K562 (cell line): ENCODE measurements around the gene SEMA3F. TPM values are rescaled to one million over a fixed set of nuclear protein-coding genes. Genes with fewer than 3 reads are reported as not detected.

ENCODE experiments used
- ATAC-seq: fragments of 200-7000 bp; cut with Tn5 transposase; 3 replicates; pipeline ENCODE4 v1.9.1; 2020; ENCODE audit warnings: moderate library complexity
- BruUV-seq: library from RNA; stranded (reverse); fragments of 400-500 nt; replicated peaks from 2 replicates; lab custom pipeline; 2021; lab: Mats Ljungman, UMichigan
- CTCF ChIA-PET: fragments of 300-600 bp; formaldehyde crosslinking; extraction: SDS; loops from one replicate; lab custom pipeline; 2021; ENCODE audit warnings: low intra/inter-chr PET ratio; lab: Yijun Ruan, JAX
- POLR2A ChIA-PET: fragments of 300-600, 350-650 bp; sonication (Branson Sonifier 250); formaldehyde crosslinking; extraction: SDS; loops from one replicate; lab custom pipeline; 2021; ENCODE audit warnings: antibody characterized with exemption, inconsistent platforms; lab: Yijun Ruan, JAX
- DNase-seq, 4 experiments: peaks; one replicate each; pipeline versions ENCODE4 v3.0.0 to v3.0.0-alpha.2; 2011 to 2018; ENCODE audit warnings: low spot score in 3 of 4, mixed read lengths in 3 of 4; ENCODE audit errors: extremely low read depth in 1 of 4
- FAIRE-seq: peaks from 2 replicates; lab custom pipeline; 2011; peaks lifted over from hg19 to GRCh38; lab: Jason Lieb, UNC
- H2AFZ ChIP-seq: 2 replicates; pipeline ENCODE4 v1.6.0; 2011; ENCODE audit warnings: low read depth, low read length, control low read depth, inconsistent platforms
- H3K27ac ChIP-seq: fragments of 200-600 bp; 3 replicates; pipeline ENCODE4 v1.8.0; 2011; ENCODE audit warnings: low read depth, mild to moderate bottlenecking, control low read depth, inconsistent platforms, low read length, moderate library complexity, mixed read lengths; ENCODE audit errors: extremely low read depth
- H3K27me3 ChIP-seq, 2 experiments: fragments of 300-600 bp in 1 of 2; 2 replicates in 1 of 2; 3 replicates in 1 of 2; pipeline versions ENCODE4 v1.6.0 to v1.8.0; 2011; ENCODE audit warnings: inconsistent platforms in 2 of 2, low read length in 2 of 2, mild to moderate bottlenecking in 1 of 2, mixed read lengths in 1 of 2, moderate library complexity in 1 of 2; ENCODE audit not compliant: control insufficient read depth in 2 of 2, insufficient read depth in 2 of 2
- H3K36me3 ChIP-seq: fragments of 300-600 bp; 3 replicates; pipeline ENCODE4 v1.8.0; 2011; ENCODE audit warnings: mild to moderate bottlenecking, low read length, inconsistent platforms; ENCODE audit not compliant: control insufficient read depth, insufficient read depth
- H3K4me1 ChIP-seq, 2 experiments: fragments of 200-600 bp in 1 of 2; replicated peaks in 1 of 2; 2 replicates in 1 of 2; 3 replicates in 1 of 2; pipeline versions ENCODE4 v1.5.1 to v1.8.0; 2011; ENCODE audit warnings: inconsistent platforms in 2 of 2, low read length in 2 of 2, mild to moderate bottlenecking in 1 of 2, mixed read lengths in 1 of 2, moderate library complexity in 1 of 2; ENCODE audit not compliant: control insufficient read depth in 2 of 2, insufficient read depth in 2 of 2
- H3K4me2 ChIP-seq: 2 replicates; pipeline ENCODE4 v1.6.1; 2011; ENCODE audit warnings: low read length, control low read depth, inconsistent platforms, mixed read lengths; ENCODE audit not compliant: insufficient read depth
- H3K4me3 ChIP-seq: fragments of 200-600 bp; sonication (generic), shearing (Covaris generic); 2 replicates; pipeline ENCODE4 v1.5.1; 2016; ENCODE audit warnings: control low read depth, inconsistent platforms
- H3K79me2 ChIP-seq: fragments of 200-600 bp; 3 replicates; pipeline ENCODE4 v1.8.0; 2011; ENCODE audit warnings: low read length, inconsistent platforms; ENCODE audit not compliant: control insufficient read depth, insufficient read depth
- H3K9ac ChIP-seq, 2 experiments: 2 replicates each; pipeline versions ENCODE4 v1.6.0 to v1.6.1; 2011; ENCODE audit warnings: low read depth in 2 of 2, low read length in 2 of 2, control low read depth in 1 of 2, inconsistent platforms in 1 of 2, mild to moderate bottlenecking in 1 of 2, mixed read lengths in 1 of 2; ENCODE audit not compliant: insufficient read depth in 1 of 2
- H3K9me1 ChIP-seq: one replicate; pipeline ENCODE4 v1.6.0; 2011; ENCODE audit warnings: inconsistent platforms, mild to moderate bottlenecking, low read length, moderate library complexity; ENCODE audit not compliant: control insufficient read depth, insufficient read depth
- H3K9me3 ChIP-seq: replicated peaks from 2 replicates; pipeline ENCODE4 v1.5.1; 2011; ENCODE audit warnings: low read depth, low read length, inconsistent platforms; ENCODE audit not compliant: control insufficient read depth, insufficient read depth
- H4K20me1 ChIP-seq: replicated peaks from 2 replicates; pipeline ENCODE4 v1.6.1; 2011; ENCODE audit warnings: low read length, inconsistent platforms, mixed read lengths; ENCODE audit not compliant: control insufficient read depth, insufficient read depth
- BACH1 ChIP-seq: fragments of 200-800 bp; sonication (Bioruptor generic); IDR thresholded peaks from 2 replicates; pipeline ENCODE4 v1.6.1; 2016; ENCODE audit warnings: missing genetic modification characterization, missing compliant biosample characterization
- HMG20B ChIP-seq: fragments of 250-450 bp; sonication (Bioruptor Pico); IDR thresholded peaks from 2 replicates; pipeline ENCODE4 v1.5.0; 2021; ENCODE audit warnings: mild to moderate bottlenecking
- KAT8 ChIP-seq: fragments of 450-650 bp; IDR thresholded peaks from 2 replicates; pipeline ENCODE4 v1.6.1; 2016; ENCODE audit warnings: low read depth, mild to moderate bottlenecking
- MECOM ChIP-seq: fragments of 250-450 bp; sonication (Bioruptor Pico); IDR thresholded peaks from 2 replicates; pipeline ENCODE4 v1.8.0; 2022; ENCODE audit warnings: inconsistent platforms
- PHF20 ChIP-seq: fragments of 450-650 bp; IDR thresholded peaks from 2 replicates; pipeline ENCODE4 v1.6.1; 2018; ENCODE audit not compliant: partially characterized antibody
- SAFB2 ChIP-seq: fragments of 200-400 bp; formaldehyde crosslinking; IDR thresholded peaks from 2 replicates; pipeline ENCODE4 v1.6.1; 2018; ENCODE audit warnings: borderline replicate concordance, low read length, low read depth, moderate library complexity; ENCODE audit not compliant: severe bottlenecking
- SMAD1 ChIP-seq: fragments of 150-350 bp; IDR thresholded peaks from 2 replicates; pipeline ENCODE4 v1.6.1; 2014; ENCODE audit warnings: low read length, low read depth; ENCODE audit not compliant: partially characterized antibody
- TGIF2 ChIP-seq: sonication (generic); formaldehyde crosslinking; IDR thresholded peaks from 2 replicates; pipeline ENCODE4 v1.8.1; 2022; ENCODE audit warnings: mild to moderate bottlenecking, missing genetic modification reagents, moderate library complexity
- WGBS: fragments of 100-300 bp; shearing (Covaris generic); methylation state at CpG from one replicate; pipeline ENCODE4 v1.1.6; 2016; ENCODE audit warnings: low coverage, mixed read lengths; ENCODE audit not compliant: insufficient coverage; ENCODE audit errors: missing lambda C conversion rate; 5-methylcytosine and 5-hydroxymethylcytosine counted together
- in situ Hi-C: fragments of 300-500 bp; cut with MboI; formaldehyde crosslinking; loops from 4 replicates; pipeline ENCODE4 v1.15.0; 2018; ENCODE audit warnings: inconsistent platforms, mixed read lengths
- intact Hi-C: fragments of 100-400 bp; cut with micrococcal nuclease; formaldehyde crosslinking; loops from 2 replicates; pipeline ENCODE4 v1.14.2; 2022
- polyA plus RNA-seq, 8 experiments: library from polyadenylated mRNA; depleted of rRNA in 4 of 8; stranded (reverse) in 5 of 8; unstranded in 3 of 8; fragments of >200 nt; fragmentation: Nextera tagmentation in 2 of 8; fragmentation: Illumina TruSeq in 1 of 8; extraction: Ambion mirVana in 2 of 8; extraction: Trizol in 1 of 8; gene quantifications; 2 replicates each; pipeline versions ENCODE4 v1.2.1 to v1.2.3, GENCODE V29; 2011 to 2014; ENCODE audit warnings: inconsistent platforms in 1 of 8, missing spikeins in 1 of 8
- total RNA-seq, 7 experiments: library from RNA; depleted of rRNA in 6 of 7; stranded (reverse); fragments of >200 nt in 6 of 7; fragmentation: Illumina TruSeq in 2 of 7; extraction: Trizol in 2 of 7; gene quantifications; 2 replicates each; pipeline versions ENCODE4 v1.2.1 to v1.2.3, GENCODE V29; 2011 to 2021; ENCODE audit warnings: low replicate concordance in 1 of 7
- TF ChIP-seq, protein P1 (sequence below), 2 experiments: fragments of 450-650 bp; IDR thresholded peaks; 2 replicates each; pipeline ENCODE4 v1.6.1; 2018; ENCODE audit warnings: mild to moderate bottlenecking in 2 of 2, low read depth in 1 of 2; ENCODE audit not compliant: partially characterized antibody in 2 of 2
- TF ChIP-seq, protein P2 (sequence below): sonication (generic); formaldehyde crosslinking; IDR thresholded peaks from 2 replicates; pipeline ENCODE4 v1.8.1; 2023; ENCODE audit warnings: mild to moderate bottlenecking, missing genetic modification reagents

The SEMA3F gene
- total and polyA plus RNA-seq, 9 of the 15 experiments (the other 6 are each of a cell fraction or from before 2014, with no cell fraction given) = 0.58 to 3.0 (median 2.0) TPM; not detected in 2

- TF ChIP-seq, protein P1, sequence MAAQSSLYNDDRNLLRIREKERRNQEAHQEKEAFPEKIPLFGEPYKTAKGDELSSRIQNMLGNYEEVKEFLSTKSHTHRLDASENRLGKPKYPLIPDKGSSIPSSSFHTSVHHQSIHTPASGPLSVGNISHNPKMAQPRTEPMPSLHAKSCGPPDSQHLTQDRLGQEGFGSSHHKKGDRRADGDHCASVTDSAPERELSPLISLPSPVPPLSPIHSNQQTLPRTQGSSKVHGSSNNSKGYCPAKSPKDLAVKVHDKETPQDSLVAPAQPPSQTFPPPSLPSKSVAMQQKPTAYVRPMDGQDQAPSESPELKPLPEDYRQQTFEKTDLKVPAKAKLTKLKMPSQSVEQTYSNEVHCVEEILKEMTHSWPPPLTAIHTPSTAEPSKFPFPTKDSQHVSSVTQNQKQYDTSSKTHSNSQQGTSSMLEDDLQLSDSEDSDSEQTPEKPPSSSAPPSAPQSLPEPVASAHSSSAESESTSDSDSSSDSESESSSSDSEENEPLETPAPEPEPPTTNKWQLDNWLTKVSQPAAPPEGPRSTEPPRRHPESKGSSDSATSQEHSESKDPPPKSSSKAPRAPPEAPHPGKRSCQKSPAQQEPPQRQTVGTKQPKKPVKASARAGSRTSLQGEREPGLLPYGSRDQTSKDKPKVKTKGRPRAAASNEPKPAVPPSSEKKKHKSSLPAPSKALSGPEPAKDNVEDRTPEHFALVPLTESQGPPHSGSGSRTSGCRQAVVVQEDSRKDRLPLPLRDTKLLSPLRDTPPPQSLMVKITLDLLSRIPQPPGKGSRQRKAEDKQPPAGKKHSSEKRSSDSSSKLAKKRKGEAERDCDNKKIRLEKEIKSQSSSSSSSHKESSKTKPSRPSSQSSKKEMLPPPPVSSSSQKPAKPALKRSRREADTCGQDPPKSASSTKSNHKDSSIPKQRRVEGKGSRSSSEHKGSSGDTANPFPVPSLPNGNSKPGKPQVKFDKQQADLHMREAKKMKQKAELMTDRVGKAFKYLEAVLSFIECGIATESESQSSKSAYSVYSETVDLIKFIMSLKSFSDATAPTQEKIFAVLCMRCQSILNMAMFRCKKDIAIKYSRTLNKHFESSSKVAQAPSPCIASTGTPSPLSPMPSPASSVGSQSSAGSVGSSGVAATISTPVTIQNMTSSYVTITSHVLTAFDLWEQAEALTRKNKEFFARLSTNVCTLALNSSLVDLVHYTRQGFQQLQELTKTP (IDR thresholded peaks at IDR 0.05; ENCODE audit: low read depth in 1 of 2, partially characterized antibody in 2 of 2) = no peak
Measured at GRCh38 chr3:50150404-50150750, 4.7 kb upstream of the SEMA3F start (continued).

DNA sequence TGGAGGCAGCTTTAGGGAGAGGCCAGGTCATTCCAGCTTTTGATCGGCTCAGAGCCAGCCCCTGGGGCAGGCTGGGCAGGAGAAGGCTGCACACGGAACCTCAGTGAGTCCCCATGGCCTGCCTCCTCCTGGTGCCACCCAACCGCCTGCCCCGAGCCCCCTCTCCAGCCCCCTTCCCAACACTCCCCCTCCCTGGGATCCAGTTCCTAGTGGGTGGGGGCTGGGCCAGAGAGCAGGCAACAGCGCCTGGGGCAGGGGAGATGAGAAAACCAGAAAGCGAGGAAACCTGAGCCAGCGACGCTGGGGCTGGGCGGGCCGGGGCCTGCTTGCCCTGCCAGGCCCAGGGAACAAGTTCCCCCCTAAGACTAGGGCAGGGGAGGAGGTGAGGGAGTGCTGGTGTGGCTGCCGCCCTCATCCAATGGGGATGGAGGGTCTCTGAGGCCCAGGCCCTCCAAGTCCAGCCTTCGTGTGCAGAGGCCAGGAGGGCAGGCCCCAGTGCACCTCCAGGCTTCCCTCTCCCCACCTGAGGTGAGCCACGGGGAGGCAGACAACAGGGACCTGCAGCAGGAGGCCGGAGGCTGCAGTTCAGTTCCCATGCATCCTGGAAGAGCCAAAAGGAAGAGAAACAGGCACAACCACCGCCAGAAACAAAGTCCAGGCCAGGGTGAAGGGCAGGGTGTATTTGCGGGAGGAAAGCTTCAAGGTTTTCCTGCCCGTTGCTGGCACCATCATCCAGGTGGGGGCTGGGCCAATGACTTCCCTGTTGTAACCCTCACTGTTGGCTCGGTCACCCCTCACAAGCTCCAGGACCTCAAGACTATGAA is 4.0 kb upstream of the SEMA3F start:
- no TSS peak for BruUV-seq
- ATAC-seq = no peak
- intact Hi-C loops = no loop called here
- H3K4me2 ChIP-seq = no peak overlapping the region
- TF ChIP-seq SAFB2 (no peak), PHF20 (no peak), SMAD1 (no peak), BACH1 (no peak), MECOM (CRISPR knock-in tag) (no peak), KAT8 (no peak), TGIF2 (CRISPR knock-in tag) (no peak), HMG20B (CRISPR knock-in tag) (no peak)
- TF ChIP-seq, protein P2, sequence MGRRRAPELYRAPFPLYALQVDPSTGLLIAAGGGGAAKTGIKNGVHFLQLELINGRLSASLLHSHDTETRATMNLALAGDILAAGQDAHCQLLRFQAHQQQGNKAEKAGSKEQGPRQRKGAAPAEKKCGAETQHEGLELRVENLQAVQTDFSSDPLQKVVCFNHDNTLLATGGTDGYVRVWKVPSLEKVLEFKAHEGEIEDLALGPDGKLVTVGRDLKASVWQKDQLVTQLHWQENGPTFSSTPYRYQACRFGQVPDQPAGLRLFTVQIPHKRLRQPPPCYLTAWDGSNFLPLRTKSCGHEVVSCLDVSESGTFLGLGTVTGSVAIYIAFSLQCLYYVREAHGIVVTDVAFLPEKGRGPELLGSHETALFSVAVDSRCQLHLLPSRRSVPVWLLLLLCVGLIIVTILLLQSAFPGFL (CRISPR knock-in tag) = no peak
- TF ChIP-seq, all 486 proteins: peak for 0
- H4K20me1 ChIP-seq = no peaks in the 10 kb centered on the region
- H3K4me1 ChIP-seq = peaks cover 0 to 23% of the 10 kb centered on the region in 2 experiments; a peak in 3 of 5 replicates
- no peak overlapping the region; a peak in 1 of 4 replicates for H3K9ac ChIP-seq
- 44% methylated on average over 7 of the region's 18 CpGs for WGBS
- FAIRE-seq (no peak), DNase-seq (no peak)
- no peaks in the 10 kb centered on the region for H3K27me3 ChIP-seq
- in situ Hi-C loops = no loop called here
- no peaks in the 10 kb centered on the region for H3K9me1 ChIP-seq
- H3K9me3 ChIP-seq = no peaks in the 10 kb centered on the region
- no peak overlapping the region for H2AFZ ChIP-seq
- CTCF ChIA-PET = no interaction called here
- H3K4me3 ChIP-seq = no peak overlapping the region
- POLR2A ChIA-PET = interaction anchor here (0.6 to 1.7 kb wide), 3 partner anchors 15 to 60 kb away, joined by 3 to 5 read pairs (median 3); no protein-coding TSS in a partner anchor
- no peaks in the 10 kb centered on the region for H3K36me3 ChIP-seq
- no peaks in the 10 kb centered on the region; the same call in 2 of the 3 replicates for H3K79me2 ChIP-seq
- H3K27ac ChIP-seq = no peak overlapping the region
